GM19240 (cell line): Measurements from ENCODE around the gene EVA1C.
"Not testable (repeated sequence)": the region's sequence is repeated elsewhere in the genome, so short reads cannot be mapped to it uniquely, and the experiment has no call there.

Experiments used
- DNase-seq: peaks from one replicate; pipeline ENCODE4 v3.0.0; 2011; ENCODE audit warnings: low spot score; ENCODE audit not compliant: insufficient read length

Gene EVA1C

GRCh38 chr21:32457962-32458361, 45.5 kb downstream of the EVA1C start:
- DNase-seq = no peak

GRCh38 chr21:32459972-32460371, 47.5 kb downstream of the EVA1C start:
- DNase-seq = no peak

- no peak for DNase-seq
Observed at GRCh38 chr21:32461503-32461902, 49.0 kb downstream of the EVA1C start.

- DNase-seq = not testable (repeated sequence)
Observed at GRCh38 chr21:32462564-32462963, 50.1 kb downstream of the EVA1C start.

- DNase-seq = no peak
Observed at GRCh38 chr21:32463367-32463766, 50.9 kb downstream of the EVA1C start.

GRCh38 chr21:32463889-32464300, 51.4 kb downstream of the EVA1C start:
- DNase-seq = no peak

GRCh38 chr21:32467291-32467690, 54.8 kb downstream of the EVA1C start:
- DNase-seq = no peak

- DNase-seq = no peak
Observed at GRCh38 chr21:32468681-32469111, 56.2 kb downstream of the EVA1C start.

GRCh38 chr21:32469628-32470027, 57.1 kb downstream of the EVA1C start:
- no peak for DNase-seq

- no peak for DNase-seq
Observed at GRCh38 chr21:32470206-32470605, 57.7 kb downstream of the EVA1C start.

GRCh38 chr21:32472890-32473765, 60.6 kb downstream of the EVA1C start:
- DNase-seq = no peak

- DNase-seq = no peak
Observed at GRCh38 chr21:32474179-32475059, 61.9 kb downstream of the EVA1C start.

- DNase-seq = no peak
Observed at GRCh38 chr21:32475162-32475812, 62.8 kb downstream of the EVA1C start.

- no peak for DNase-seq
Observed at GRCh38 chr21:32476661-32477423, 64.3 kb downstream of the EVA1C start.

GRCh38 chr21:32477424-32477745, 64.9 kb downstream of the EVA1C start:
- no peak for DNase-seq

- DNase-seq = no peak
Observed at GRCh38 chr21:32481875-32482408, 69.4 kb downstream of the EVA1C start.

- DNase-seq = no peak
Observed at GRCh38 chr21:32482565-32483292, 70.2 kb downstream of the EVA1C start.

GRCh38 chr21:32483293-32483595, 70.7 kb downstream of the EVA1C start:
- DNase-seq = no peak

- no peak for DNase-seq
Observed at GRCh38 chr21:32484706-32485380, 72.3 kb downstream of the EVA1C start.

GRCh38 chr21:32492376-32492775, 79.9 kb downstream of the EVA1C start:
- DNase-seq = no peak
